Gastrocnemius medialis (tissue), 4 donors: ENCODE data around the gene TERB2. TPM values are rescaled to one million over a fixed set of nuclear protein-coding genes. Genes with fewer than 3 reads are reported as not detected.
"Not testable (repeated sequence)": the region's sequence is repeated elsewhere in the genome, so short reads cannot be mapped to it uniquely, and the experiment has no call there.

Source experiments
- ATAC-seq, 2 donors: fragments of 150-250 bp; one replicate each; pipeline ENCODE4 v1.9.1; 2016
- DNase-seq, 2 donors: peaks; one replicate each; pipeline ENCODE4 v3.0.0-alpha.2; 2019
- H3K27ac ChIP-seq, 4 donors: fragments of 200-600 bp; sonication (generic); 1 replicate in 1 of 4; 2 replicates in 3 of 4; pipeline ENCODE4 v1.5.1; 2016 to 2018; ENCODE audit warnings: mild to moderate bottlenecking in 2 of 4, moderate library complexity in 1 of 4
- H3K27me3 ChIP-seq, 3 donors: fragments of 200-600 bp; sonication (generic) in 2 of 3; 1 replicate in 1 of 3; 2 replicates in 2 of 3; pipeline versions ENCODE4 v1.5.1 to v1.6.0; 2016 to 2019; ENCODE audit warnings: mild to moderate bottlenecking in 1 of 3, moderate library complexity in 1 of 3
- H3K36me3 ChIP-seq, 2 donors: fragments of 200-600 bp; sonication (generic) in 1 of 2; one replicate each; pipeline ENCODE4 v1.5.1; 2017 to 2018
- H3K4me1 ChIP-seq, 2 donors: fragments of 200-600 bp; sonication (generic) in 1 of 2; one replicate each; pipeline ENCODE4 v1.5.1; 2016 to 2017; ENCODE audit warnings: mild to moderate bottlenecking in 2 of 2
- H3K4me3 ChIP-seq, 4 donors: fragments of 200-600 bp; sonication (generic) in 3 of 4; 1 replicate in 1 of 4; 2 replicates in 3 of 4; pipeline ENCODE4 v1.5.1; 2016 to 2019; ENCODE audit warnings: mild to moderate bottlenecking in 2 of 4
- H3K9me3 ChIP-seq, 3 donors: fragments of 200-600 bp; sonication (generic) in 2 of 3; 1 replicate in 1 of 3; 2 replicates in 2 of 3; pipeline ENCODE4 v1.5.1; 2016 to 2019
- CTCF ChIP-seq, 5 experiments: fragments of 450-650 bp in 3 of 5; fragments of 200-600 bp in 2 of 5; sonication (generic) in 2 of 5; IDR thresholded peaks in 4 of 5; conservative IDR thresholded peaks in 1 of 5; 1 replicate in 4 of 5; 2 replicates in 1 of 5; pipeline ENCODE4 v1.5.1; 2016 to 2019; ENCODE audit warnings: antibody characterized with exemption in 5 of 5, mild to moderate bottlenecking in 3 of 5, moderate library complexity in 3 of 5
- POLR2A ChIP-seq, 2 donors: fragments of 450-650 bp; IDR thresholded peaks; one replicate each; pipeline ENCODE4 v1.6.1; 2017; ENCODE audit warnings: antibody characterized with exemption in 2 of 2, mild to moderate bottlenecking in 2 of 2, moderate library complexity in 2 of 2
- in situ Hi-C, 4 donors: fragments of 200-750 bp; cut with MboI; loops; one replicate each; pipeline versions ENCODE4 v1.15.0 to v1.8.0; 2017; ENCODE audit warnings: low sequenced_read_pairs in 4 of 4
- intact Hi-C: fragments of 100-400 bp; cut with DNase I; formaldehyde crosslinking; loops from one replicate; pipeline ENCODE4 v1.15.1; 2023; ENCODE audit warnings: low total_unique reads
- total RNA-seq, 4 donors: library from RNA; depleted of rRNA; stranded (reverse); fragments of >200 nt; gene quantifications; one replicate each; pipeline versions ENCODE4 v1.1.0 to v1.2.3, GENCODE V29; 2016

TERB2 gene
- total RNA-seq, 4 donors from 2014 or later = not detected

GRCh38 chr15:45009046-45009445 is 52.6 kb downstream of the TERB2 start:
- intact Hi-C loops = no loop called here
- Histone ChIP-seq H3K4me1 (no peaks in the 10 kb centered on the region), H3K9me3 (no peaks in the 10 kb centered on the region), H3K4me3 (no peak overlapping the region), H3K27ac (no peak overlapping the region), H3K36me3 (no peaks in the 10 kb centered on the region), H3K27me3 (no peaks in the 10 kb centered on the region)
- in situ Hi-C loops = no loop called here
- ATAC-seq (no peak), DNase-seq (no peak)
- no peak for TF ChIP-seq CTCF (IDR thresholded peaks at IDR 0.05 in 4 of 5, conservative IDR thresholded peaks at IDR 0.05 in 1 of 5)
- no peak for TF ChIP-seq POLR2A (IDR thresholded peaks at IDR 0.05)

GRCh38 chr15:45015114-45015513 is 58.6 kb downstream of the TERB2 start:
- in situ Hi-C loops, H3K27me3 ChIP-seq, H3K36me3 ChIP-seq, H3K4me3 ChIP-seq, H3K4me1 ChIP-seq, H3K27ac ChIP-seq, ATAC-seq, H3K9me3 ChIP-seq, intact Hi-C loops, DNase-seq: not testable (repeated sequence)

GRCh38 chr15:45020222-45020900 is 63.9 kb downstream of the TERB2 start:
- in situ Hi-C loops = loop anchor here in 1 of 4 donors (10.0 kb wide), 1 partner anchor 356 kb away; the partner anchor contains the start of gene SPG11
- H3K4me1 ChIP-seq, H3K36me3 ChIP-seq, H3K27ac ChIP-seq, H3K4me3 ChIP-seq, DNase-seq, H3K9me3 ChIP-seq, ATAC-seq, H3K27me3 ChIP-seq, intact Hi-C loops: not testable (repeated sequence)

DNA sequence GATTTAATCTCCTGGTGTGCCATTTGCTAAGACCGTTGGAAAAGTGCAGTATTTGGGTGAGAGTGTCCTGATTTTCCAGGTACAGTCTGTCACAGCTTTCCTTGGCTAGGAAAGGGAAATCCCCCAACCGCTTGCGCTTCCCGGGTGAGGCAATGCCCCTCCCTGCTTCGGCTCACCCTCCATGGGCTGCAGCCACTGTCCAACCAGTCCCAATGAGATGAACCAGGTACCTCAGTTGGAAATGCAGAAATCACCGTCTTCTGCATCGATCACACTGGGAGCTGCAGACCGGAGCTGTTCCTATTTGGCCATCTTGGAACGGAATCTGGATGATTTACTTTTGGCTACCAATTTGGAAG is 64.4 kb downstream of the TERB2 start:
- in situ Hi-C loops = loop anchor here in 1 of 4 donors (10.0 kb wide), 1 partner anchor 356 kb away; the partner anchor contains the start of gene SPG11
- DNase-seq, H3K4me3 ChIP-seq, H3K4me1 ChIP-seq, H3K27ac ChIP-seq, ATAC-seq, H3K9me3 ChIP-seq, intact Hi-C loops, H3K27me3 ChIP-seq, H3K36me3 ChIP-seq: not testable (repeated sequence)

DNA sequence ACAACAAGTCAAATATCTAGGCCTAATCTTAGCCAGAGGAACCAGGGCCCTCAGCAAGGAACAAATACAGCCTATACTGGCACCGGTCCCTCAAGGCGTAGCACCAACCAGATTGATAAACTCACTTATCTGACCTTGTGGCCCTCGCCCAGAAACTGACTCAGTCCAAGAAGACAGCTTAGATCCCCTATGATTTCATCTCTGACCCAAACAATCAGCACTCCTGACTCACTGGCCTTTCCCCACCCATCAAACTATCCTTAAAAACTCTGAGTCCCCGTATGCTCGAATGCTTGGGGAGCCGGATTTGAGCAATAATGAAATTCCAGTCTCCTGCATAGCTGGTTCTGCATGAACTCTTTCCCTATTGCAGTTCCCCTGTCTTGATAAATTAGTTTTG is 64.9 kb downstream of the TERB2 start:
- in situ Hi-C loops (loop anchor here in 1 of 4 donors (10.0 kb wide), 1 partner anchor 357 kb away; the partner anchor contains the start of gene SPG11), intact Hi-C loops (no loop called here)
- TF ChIP-seq POLR2A (IDR thresholded peaks at IDR 0.05) (no peak), CTCF (IDR thresholded peaks at IDR 0.05 in 4 of 5, conservative IDR thresholded peaks at IDR 0.05 in 1 of 5) (no peak)
- ATAC-seq = no peak
- Histone ChIP-seq H3K27ac (no peak overlapping the region), H3K27me3 (no peaks in the 10 kb centered on the region), H3K36me3 (no peaks in the 10 kb centered on the region), H3K9me3 (no peaks in the 10 kb centered on the region), H3K4me1 (no peaks in the 10 kb centered on the region), H3K4me3 (no peak overlapping the region)
- DNase-seq = no peak

DNA sequence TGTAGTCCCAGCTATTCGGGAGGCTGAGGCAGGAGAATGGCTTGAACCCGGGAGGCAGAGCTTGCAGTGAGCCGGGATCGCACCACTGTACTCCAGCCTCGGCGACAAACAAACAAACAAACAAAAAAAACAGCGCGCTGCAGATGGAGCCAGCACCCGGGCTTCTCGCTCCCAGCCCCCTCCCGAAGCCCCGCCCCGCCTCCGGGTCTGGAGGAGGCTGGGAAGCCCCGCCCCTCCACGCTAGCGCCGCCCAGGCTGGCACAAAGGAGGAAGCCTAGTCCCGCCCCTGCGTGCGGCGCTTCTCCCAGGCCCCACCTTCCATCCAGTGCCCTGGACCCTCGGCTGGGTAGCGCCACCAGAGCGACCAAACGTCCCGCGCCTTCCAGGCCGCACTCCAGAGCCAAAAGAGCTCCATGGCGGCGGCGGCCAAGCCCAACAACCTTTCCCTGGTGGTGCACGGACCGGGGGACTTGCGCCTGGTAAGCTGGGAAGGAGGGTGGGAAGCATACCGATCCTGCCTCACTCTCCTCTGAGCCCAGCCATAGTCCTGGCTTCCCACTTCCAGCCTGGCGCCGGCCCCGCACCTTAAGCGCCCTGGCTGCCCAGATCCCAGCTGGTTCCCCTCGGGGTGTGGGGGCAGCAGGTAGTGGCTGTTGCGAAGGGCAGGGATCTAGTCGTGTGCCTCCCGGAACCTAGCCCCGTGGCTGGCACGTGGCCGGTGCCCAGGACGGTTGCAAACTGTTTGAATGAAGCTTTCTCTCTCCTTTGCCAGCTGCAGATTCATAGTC is 66.6 kb downstream of the TERB2 start, which contains the start of gene SORD:
TSS of gene SORD (plus strand) at position 325 of the 788 bp plus-strand sequence. CDS start at position 414, 89 bp downstream.
- intact Hi-C loops = no loop called here
- ATAC-seq (peak; percentile 90 to 94), DNase-seq (peak; percentile 76 to 80)
- Histone ChIP-seq H3K4me3 (peak within 1 kb of the TSS; percentile 62 to 86 (median 78)), H3K27me3 (no peaks in the 10 kb centered on the region), H3K4me1 (no peaks in the 10 kb centered on the region), H3K27ac (peak within 1 kb of the TSS; percentile 64 to 73 (median 68)), H3K9me3 (no peaks in the 10 kb centered on the region), H3K36me3 (no peaks in the 10 kb centered on the region)
- in situ Hi-C loops = loop anchor here in 1 of 4 donors (10.0 kb wide), 1 partner anchor 358 kb away; the partner anchor contains the start of gene SPG11
- peak in 1 of 2 donors; percentile 10 for TF ChIP-seq POLR2A (IDR thresholded peaks at IDR 0.05)
- no peak for TF ChIP-seq CTCF (IDR thresholded peaks at IDR 0.05 in 4 of 5, conservative IDR thresholded peaks at IDR 0.05 in 1 of 5)
